ENCODE measurements around the gene SPATA2.

- TF ChIP-seq CTCF (IDR thresholded peaks at IDR 0.05) (no peak), ZFX (IDR thresholded peaks at IDR 0.05; ENCODE audit: borderline replicate concordance) (no peak)
Measured at GRCh38 chr20:49877386-49877921, 37.9 kb downstream of the SPATA2 start.
